Activated CD4-positive, CD25-positive, alpha-beta regulatory T cell (primary cell): ENCODE data around the gene TSPAN1.
A peak's percentile ranks its signal among the peaks of the same experiment; 100 is the strongest.

ENCODE experiments used
- DNase-seq, 4 experiments: peaks; one replicate each; lab custom pipeline; 2025; lab: John Stamatoyannopoulos, UW

Gene TSPAN1

DNA sequence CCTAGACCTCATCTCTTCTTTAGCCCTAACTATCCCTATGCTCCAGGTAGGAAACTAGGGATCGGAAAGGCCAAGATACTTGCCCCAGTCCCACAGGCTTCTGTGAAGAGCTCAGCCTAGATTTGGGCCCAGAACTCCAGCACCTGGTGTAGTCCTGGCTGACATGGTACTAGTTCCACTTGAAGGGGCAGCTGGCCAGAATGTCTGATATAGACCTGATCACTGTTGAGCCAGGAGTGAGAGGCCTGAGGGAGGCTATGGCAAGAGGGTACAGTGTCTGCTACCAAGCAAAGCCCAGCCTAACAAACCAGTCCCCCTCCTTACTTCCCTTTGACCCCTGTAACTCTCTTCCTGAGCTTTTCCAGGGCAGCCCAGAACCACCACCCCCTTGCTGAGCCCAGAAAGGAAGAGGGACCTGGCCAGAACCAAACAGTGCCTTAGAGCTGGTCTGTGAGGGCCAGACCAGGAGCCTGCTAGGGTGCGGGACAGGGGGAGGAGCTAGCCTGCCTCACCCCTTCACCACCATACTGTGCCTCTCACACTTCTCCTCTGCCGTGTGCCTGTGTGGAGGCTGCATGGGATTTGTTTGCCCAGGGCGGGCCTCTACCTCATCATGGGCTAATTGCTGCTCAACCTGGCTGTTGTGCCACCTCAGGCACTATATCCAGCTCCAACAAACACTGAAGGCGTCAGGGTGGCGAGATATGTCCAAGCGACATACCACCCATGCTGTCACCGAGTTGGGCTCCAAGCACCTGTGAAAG lies 12.4 kb downstream of the TSPAN1 start:
- DNase-seq = no peak

DNA sequence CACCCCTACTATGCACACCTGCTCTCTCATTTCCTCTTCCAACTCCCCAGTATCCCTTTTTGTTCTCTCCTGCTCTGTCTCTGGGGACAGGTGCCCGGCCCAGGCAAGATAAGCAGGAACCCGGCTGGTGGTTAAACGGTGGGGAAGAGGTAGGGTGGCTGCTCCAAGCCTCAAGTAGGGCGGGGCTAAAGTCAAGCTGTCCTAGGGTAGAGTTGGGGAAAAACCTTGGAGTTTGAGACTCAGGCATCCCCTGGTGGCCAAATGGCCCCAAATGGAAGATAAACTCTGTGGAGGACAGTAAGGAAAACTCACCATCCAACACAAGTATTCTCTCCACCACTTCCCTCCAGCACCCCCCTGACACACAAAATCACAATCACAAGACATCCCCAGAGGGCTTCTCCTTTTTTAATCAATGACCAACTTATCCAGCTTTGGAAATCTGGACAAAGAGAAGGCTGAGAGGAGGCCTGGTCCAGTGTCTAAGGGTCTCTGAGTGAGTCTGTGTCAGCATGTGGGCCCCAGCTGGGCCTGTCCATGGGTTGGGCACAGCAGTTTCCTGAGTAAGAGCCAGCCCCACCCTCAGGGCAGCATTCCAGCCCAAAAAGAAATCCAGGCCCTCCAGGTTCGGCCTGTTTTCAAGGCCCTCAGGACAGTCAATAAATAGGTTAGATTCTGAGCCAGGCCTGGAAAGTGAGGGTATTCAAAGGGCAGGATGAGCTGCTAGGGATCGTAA lies 13.6 kb downstream of the TSPAN1 start:
- DNase-seq = no peak

DNA sequence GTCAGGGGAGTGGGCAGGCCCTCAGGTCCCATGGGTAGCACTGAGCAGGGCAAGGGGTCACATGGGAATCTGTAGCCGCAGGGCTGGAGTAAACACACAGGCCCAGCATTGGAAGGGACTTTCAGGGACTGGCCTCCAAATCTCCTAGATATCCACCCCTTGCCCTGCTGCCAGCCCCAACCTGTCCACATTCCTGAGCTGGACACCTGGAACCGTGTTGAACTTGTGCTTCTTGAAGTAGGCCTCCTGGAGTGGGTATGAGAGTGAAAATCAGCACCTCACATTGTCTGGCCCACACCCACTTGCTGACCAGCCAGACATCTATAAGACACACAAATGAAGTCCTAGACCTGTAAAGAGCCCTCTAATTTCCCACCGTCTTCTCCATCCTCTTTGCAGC lies 15.7 kb downstream of the TSPAN1 start:
- no peak for DNase-seq

DNA sequence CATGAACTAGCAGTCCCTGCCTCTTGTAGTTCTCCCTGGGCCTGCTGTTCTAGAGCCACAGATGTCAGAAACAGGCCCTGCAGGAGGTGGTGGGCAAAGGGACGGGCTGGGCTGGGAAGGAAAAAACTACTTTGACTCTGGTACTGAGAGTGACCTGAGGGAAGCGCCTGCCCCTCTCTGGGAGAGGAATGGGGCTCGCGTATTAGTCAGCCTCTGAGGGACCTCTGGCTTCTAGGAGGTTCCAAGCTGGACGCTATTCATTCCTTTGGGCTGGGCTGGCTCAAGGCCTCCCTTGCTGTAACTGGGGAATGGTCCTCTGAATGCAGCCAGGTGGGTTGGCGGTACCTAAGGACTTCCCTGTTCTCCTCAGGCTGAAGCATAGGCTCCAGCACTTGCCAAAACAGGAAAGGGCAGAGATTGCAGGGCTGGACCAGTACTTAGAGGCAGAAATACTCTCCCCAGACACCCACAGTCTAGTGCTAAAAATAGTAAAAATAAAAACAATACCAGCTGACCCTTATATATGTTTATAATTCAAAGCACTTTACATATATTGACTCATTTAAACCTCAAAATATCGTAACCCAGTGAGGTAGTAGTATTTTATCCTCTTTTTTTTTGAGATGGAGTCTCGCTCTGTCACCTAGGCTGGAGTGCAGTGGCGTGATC lies 16.3 kb downstream of the TSPAN1 start:
- no peak for DNase-seq

DNA sequence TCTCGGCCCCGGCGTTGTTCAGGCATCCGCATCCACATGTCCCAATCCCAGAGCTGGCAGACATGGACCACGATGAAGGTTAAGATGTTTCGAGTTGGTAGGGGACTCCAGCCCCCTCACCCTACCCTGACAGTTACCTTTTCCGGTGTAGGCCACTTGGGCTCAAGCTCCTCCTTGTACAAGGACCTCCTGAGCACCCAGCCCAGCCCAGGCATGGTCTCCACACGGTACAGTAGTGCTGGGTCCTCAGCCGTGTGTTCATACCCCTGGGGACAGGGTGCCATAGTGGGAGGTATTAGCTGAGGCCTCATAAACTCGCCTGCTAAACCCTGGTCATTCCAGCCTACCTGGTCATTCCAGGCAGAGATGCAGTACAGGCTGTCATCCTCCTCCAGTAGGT lies 17.3 kb downstream of the TSPAN1 start:
- no peak for DNase-seq

DNA sequence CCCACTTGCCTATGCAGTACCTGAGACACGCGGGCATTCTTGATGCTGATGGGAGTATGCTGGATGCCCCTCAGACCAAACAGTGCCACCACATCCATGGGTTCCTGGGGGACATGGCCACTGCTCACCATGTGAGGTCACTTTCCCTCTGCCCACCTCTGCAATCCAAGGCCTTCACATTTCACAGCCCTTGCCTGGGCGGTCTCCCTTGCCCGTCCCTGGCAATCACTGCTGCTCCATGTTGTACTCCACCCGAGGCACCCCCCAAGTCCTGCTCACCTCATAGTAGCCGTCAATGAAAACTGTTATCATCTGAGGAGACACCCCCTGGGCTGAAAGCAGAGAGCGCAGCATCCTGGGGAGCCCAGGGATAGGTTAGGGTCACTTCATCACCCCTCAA lies 18.4 kb downstream of the TSPAN1 start:
- no peak for DNase-seq

DNA sequence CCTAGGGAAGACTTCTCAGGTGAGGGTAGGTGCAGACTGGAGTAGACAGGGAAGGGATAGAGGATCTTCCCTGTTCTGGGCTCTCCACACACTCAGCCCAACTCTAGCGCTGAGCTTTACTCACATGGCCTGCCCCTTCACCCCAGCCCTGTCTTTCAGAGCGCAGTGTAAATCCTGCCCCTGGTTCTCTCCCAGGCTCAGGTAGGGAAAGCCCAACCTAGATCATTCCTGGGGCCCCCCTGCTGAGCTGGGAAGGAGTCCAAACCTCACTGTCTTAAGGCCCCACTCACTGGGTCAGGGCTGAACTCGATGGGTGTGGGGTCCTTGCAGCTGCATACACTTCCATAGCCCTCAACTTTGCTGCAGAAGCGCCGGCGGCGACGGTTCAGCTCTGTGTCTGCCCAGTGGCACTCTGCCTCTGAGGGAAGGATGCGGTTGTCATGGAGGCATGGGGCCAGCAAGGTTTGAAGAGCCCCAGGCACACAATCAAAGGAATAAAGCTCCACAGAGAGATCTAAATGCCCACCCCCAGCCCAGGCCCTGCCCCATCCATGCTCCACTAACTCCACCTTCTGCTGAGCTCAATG lies 19.2 kb downstream of the TSPAN1 start:
- no peak for DNase-seq

DNA sequence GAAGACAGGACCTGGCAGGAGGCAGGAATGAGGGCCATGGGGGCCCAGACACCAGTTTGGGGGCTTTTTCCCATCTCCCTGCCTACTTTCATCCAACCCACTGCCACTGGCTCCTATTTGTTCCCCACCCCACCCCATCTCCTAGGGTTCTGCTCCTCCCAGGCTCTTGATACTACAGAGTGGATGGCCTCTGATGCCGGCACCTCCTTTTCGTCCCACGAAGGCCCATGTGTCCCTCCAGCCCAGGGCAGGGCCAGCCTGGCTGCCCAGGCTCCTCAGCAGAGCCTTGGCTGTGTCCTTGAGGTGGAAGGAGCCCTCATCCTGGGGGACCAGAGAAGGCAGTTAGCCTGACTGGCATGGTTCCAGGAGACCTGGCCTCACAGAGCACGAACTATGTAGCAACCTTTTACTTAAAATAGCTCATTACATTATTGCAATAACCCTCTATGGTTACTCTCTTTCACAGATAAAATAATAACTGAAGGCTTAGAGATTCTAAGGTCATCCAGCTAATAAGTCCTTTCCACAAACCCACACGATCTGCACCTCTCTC lies 19.8 kb downstream of the TSPAN1 start:
- DNase-seq = no peak

DNA sequence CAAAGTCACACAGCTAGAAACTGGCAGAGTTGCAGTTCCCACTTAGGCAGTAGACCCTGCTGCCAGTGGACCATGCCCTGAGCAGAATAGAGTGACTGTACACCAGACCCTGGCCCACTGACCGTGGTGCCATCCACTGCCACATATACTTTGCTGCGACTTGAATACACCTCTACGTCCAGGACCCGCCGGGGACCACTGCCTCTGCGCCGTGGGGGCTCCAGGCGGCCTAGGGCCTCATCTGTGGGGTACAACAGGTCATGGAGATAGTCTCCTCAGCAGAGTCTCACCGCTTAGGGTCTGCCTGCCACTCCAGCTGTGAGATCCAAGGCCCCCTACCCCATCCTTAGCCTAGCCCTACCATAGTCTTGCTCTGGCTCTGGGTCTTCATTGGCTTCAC lies 21.7 kb downstream of the TSPAN1 start:
- no peak for DNase-seq

DNA sequence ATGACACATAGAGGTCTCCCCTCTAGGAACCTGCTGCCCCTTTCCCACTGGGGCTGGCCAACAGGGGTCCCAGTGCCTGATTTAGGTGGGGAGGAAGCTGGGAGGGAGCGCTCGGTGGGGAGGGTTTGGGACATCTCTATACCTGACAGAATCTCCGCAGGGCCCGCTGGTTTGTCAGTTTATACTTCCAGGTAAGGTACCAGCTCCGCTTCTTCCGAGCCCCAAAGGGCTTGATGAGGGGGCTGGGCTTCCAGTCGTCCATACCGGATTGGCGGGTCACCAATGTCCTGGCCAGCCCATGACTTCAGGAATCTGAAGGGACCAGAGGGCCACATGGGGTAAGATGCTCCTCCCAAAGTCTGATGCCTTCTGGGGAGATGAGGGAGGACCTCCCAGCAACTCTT lies 22.7 kb downstream of the TSPAN1 start:
- no peak for DNase-seq

DNA sequence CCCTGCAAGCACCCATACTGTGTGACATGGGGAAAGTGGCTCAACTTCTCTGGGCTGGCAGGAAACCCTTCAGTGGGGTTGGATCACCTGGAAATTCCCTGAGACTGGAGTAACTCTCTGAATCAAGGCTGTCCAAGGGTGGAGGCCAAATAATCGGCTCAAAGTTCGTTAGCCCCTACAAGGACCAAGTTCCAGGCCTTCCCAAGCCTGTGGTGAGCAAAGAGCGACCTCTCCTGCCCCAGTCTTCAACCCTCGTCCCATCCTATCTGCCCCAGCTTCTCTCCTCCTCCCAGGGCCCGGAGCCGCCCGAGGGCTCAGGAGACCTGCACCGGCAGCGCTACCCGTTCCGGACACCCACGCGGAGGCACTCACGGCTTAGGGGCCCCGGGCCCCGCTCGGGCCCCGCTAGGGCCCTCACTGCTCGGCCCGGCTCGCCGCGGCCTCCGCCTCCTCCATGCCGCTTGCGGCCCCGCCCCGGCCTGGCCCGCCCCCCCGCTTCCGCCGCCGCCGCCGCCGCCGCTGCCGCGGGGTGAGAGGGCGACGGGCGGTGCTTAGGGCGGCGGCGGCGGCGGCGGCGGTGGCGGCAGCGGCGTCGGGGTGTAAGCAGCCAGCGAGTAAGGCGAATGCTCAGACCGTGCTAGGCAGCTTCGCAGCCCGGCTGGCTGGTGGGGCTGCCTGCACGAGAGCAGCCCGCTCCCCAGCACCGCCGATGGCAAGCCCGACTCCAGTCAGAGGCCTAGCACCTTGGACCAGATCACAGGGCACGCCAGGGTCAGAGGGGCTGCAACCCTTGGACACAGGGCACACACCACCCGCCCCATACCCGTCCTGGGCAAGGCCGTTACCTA lies 23.3 kb downstream of the TSPAN1 start, which contains the start of gene POMGNT1:
Gene POMGNT1, minus strand, starts transcription at position 471 of the 848 bp plus-strand sequence. CDS start 613 bp downstream, outside the sequence.
- DNase-seq = peak; percentile 51 to 75 (median 62)

DNA sequence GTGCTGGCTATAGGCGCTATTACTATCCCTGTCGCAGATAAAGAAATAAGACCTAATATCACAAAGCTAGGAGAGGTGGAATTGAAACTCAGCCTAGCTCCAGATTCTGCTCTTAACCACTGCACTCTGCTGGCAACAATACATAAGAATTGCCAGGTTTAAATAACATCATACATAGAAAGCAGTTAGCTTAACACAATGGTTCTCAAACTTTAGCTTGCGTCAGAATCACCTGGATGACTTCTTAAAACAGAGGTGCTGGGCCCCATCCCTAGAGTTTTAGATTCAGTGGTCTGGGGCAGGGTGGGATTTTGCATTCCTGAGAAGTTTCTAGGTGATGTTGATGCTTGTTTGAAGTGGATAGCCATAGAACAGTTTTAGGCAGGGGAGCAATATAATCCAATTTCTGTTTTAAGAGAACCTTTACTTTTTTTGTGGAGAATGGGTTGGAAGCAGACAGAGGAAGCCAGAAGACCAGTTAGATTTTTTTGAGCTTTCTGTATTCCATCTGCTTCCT lies 24.4 kb downstream of the TSPAN1 start:
- no peak for DNase-seq

DNA sequence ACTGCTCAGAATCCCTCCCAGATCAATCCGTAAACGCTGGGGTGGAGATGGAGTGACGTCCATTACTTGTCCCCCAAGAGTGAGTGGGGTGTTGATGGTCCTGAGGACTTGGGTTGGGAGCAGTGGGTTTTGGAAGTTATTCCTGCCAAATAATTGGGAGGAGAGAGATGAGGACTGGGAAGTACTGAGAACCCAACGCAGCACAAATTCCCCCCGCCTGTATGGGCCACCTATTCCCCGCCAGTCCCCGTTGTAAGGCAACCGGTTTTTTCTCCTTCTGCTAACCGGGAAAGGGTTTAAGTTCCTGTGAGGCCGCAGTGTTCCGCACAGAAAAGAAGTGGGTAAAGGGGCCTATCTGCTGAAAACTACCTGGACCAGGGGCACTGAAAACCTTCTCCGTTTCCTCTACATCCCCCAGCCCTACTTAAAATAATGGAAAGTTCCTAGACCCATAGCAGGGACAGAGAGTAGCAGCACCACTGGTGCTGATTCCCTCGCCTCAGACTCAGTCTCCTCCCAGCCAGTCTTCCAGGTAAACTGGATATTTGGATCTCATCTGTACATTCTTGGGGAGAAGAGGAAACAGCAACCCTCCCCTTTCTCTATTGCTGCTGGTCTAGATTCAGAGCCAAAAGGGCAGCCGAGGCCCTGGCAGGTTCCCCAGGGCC lies 29.0 kb downstream of the TSPAN1 start:
- no peak for DNase-seq

DNA sequence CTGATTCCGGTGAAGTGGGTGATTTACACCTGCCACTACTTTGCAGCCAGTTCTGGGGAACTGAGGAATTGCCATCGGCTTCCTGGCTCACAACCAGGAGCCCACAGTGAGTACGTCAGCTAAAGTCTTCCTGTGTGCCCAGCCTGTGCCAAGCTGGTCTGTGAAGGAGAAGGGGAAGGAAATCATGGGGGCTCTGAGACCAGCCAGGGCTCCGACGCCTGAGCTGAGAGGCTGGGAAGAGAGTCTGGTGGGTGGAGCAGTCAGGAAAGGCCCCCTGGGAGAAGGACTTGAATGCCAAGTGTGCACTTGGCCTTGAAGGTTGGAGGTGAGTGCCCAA lies 29.5 kb downstream of the TSPAN1 start:
- DNase-seq = no peak

DNA sequence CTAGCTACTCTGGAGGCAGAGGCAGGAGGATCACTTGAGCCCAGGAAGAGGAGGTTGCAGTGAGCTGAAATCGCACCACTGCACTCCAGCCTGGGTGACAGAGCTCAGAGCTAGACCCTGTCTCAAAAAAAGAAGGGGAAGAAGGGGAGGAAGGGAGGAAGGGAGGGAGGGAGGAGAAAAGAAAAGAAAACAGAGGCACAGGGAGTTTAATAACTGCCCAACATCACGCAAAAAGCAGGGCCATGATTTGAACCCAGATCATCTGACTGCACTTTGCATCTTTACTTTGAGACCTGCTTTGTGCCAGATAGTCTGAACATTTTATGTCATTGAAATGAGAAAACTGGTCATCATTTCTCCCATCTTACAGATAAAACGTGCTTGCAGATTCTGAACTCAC lies 30.3 kb downstream of the TSPAN1 start:
- DNase-seq = no peak

DNA sequence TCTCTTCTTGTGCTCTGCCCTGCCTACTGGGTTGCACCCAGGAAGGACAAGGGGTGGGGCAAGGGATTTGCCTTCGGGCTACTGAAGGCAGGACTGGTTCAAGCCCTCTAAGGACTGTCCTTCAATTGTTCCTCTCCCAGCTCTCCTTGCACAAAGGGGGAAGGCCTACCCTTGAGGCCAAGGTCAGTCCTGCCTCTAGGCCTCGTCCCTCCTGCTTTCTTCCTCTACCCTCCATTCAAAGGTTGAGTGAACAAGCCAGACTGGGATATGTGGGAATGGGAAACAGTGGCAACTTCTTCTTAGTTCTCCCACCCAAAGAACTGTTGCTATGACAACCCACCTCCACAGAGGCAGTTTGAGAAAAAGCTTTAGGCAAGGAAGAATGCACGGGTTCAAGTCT lies 30.9 kb downstream of the TSPAN1 start:
- no peak for DNase-seq

DNA sequence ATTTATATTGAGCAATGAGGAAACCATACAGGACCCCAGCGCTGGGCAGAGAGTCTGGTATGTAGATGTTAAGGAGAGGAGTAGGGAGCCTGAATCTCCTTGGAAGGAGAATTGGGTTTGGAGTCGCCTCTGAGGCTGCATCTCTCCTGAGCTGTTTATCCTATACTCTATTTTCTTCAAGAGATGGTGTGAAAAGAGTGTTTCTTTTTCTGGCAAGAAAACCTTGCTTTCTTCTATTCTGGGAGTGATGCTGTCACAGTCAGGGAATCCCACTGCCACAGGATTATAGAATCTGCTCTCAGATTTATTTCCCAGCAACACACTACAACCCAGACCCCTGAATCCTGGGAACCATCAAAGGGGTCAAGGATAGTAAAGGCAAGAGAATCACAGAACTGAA lies 31.5 kb downstream of the TSPAN1 start:
- DNase-seq = no peak

DNA sequence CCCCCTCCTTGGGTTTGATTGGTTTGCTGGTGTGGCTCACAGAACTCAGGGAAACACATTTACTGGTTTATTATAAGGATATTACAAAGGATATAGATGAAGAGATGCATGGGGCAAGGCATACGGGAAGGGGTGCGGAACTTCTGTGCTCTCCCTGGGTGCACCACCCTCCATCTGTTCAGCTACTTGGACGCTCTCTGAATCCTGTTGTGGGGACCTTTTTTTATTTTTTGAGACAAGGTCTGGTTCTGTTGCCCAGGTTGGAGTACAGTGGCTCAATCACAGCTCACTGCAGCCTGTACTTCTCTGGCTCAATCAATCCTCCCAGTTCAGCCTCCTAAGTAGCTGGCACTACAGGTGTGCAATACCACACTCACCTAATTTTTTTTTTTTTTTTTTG lies 35.7 kb downstream of the TSPAN1 start:
- no peak for DNase-seq

DNA sequence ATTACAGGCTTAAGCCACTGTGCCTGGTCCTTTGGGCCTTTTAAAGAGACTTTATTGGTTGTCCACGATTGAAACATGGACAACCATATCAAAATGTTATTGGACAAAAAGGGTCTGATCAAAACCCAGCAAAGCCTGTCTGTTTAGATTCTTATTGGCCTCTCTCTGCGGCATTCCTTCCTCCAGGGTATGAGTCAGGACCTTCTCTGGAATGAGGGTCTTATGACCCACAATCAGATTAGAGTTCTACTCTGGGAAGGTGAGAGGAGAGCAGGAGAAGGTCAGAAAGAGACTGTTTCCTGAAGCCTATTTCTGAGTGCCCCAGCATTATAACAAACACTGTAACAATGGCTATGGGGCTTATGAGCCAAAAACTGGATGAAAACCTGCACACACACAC lies 36.2 kb downstream of the TSPAN1 start:
- no peak for DNase-seq

DNA sequence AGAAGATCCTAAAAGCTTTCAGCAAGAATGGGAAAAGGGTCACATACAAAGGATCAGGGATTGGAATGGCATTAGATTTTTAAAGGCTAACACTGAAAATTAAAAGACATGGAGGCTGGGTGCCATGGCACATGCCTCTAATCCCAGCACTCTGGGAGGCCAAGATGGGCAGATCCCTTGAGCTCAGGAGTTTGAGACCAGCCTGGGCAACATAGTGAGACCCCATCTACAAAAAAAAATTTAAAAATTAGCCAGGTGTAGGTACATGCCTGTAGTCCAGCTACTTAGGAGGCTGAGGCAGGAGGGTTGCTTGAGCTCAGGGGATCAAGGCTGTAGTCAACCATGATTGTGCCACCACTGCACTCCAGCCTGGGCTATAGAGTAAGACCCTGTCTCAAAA lies 40.6 kb downstream of the TSPAN1 start:
- no peak for DNase-seq

DNA sequence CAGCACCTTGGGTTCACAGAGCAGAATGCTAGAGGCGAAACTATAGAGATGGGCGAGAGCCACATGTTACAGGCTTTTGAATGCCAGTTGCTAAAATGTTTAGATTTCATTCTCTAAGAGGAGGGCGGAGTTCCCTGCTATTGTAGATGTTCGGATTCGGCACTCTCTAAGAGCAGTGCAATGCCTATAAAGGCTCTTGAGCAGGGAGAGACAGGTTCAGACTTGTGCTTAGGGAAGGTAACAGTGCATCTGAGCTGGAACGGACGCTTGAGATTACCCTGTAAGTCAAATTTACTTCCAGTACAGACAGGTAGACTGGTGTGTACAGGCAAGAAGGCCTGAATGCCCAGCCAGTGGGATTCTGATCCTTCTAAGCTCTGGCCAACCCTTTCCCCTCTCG lies 43.6 kb downstream of the TSPAN1 start:
- DNase-seq = no peak
